ENCODE measurements around the gene PPP2R2B.
A peak's percentile ranks its signal among the peaks of the same experiment; 100 is the strongest.

The PPP2R2B gene

GRCh38 chr5:146544232-146544631, 334.3 kb downstream of the PPP2R2B start:
- Histone ChIP-seq H3K79me2 (ENCODE audit: control insufficient read depth, insufficient read depth, low read length, poor library complexity) (no peaks in the 10 kb centered on the region), H3K18ac (ENCODE audit: low read length) (no peak overlapping the region), H3K27me3 (ENCODE audit: insufficient read depth, low read length) (no peaks in the 10 kb centered on the region), H2BK120ac (ENCODE audit: insufficient read depth, low read length, poor library complexity) (no peak overlapping the region), H3K79me1 (ENCODE audit: low read length) (no peaks in the 10 kb centered on the region), H2BK5ac (ENCODE audit: low read depth, low read length, poor library complexity) (no peak overlapping the region), H4K12ac (ENCODE audit: low read depth, low read length) (no peak overlapping the region), H3K27ac (ENCODE audit: low read depth, low read length) (no peak overlapping the region), H3K36me3 (ENCODE audit: control insufficient read depth in 1 of 2, insufficient read depth in 2 of 2, low read length in 2 of 2) (no peaks in the 10 kb centered on the region), H2AK5ac (ENCODE audit: low read length) (no peak overlapping the region), H3K14ac (ENCODE audit: low read length) (no peak overlapping the region), H3K4me2 (ENCODE audit: low read length) (no peak overlapping the region), H2BK12ac (ENCODE audit: low read length) (no peak overlapping the region), H3K4me3 (ENCODE audit: low read depth, low read length) (no peak overlapping the region), H3K9ac (ENCODE audit: low read length) (no peak overlapping the region), H3K4ac (ENCODE audit: low read depth, low read length) (no peak overlapping the region), H3K4me1 (ENCODE audit: control insufficient read depth in 1 of 2, insufficient read depth in 2 of 2, low read length in 2 of 2) (no peaks in the 10 kb centered on the region), H3K9me3 (ENCODE audit: insufficient read depth, low read depth, low read length) (peaks cover 2% of the 10 kb centered on the region), H4K8ac (ENCODE audit: low read depth, low read length) (no peak overlapping the region), H3K23ac (ENCODE audit: low read length) (no peak overlapping the region), H4K91ac (ENCODE audit: low read depth, low read length) (no peak overlapping the region), H2AFZ (ENCODE audit: insufficient read depth, low read length, poor library complexity) (no peak overlapping the region)
- DNase-seq = no peak

- no peaks in the 10 kb centered on the region for H3K36me3 ChIP-seq (ENCODE audit: control insufficient read depth in 1 of 2, insufficient read depth in 2 of 2, low read length in 2 of 2)
- no peak overlapping the region for H3K27ac ChIP-seq (ENCODE audit: low read depth, low read length)
- no peak overlapping the region for H2BK120ac ChIP-seq (ENCODE audit: insufficient read depth, low read length, poor library complexity)
- H3K27me3 ChIP-seq (ENCODE audit: insufficient read depth, low read length) = no peaks in the 10 kb centered on the region
- no peak overlapping the region for H3K4ac ChIP-seq (ENCODE audit: low read depth, low read length)
- H2BK5ac ChIP-seq (ENCODE audit: low read depth, low read length, poor library complexity) = no peak overlapping the region
- H3K4me3 ChIP-seq (ENCODE audit: low read depth, low read length) = no peak overlapping the region
- no peaks in the 10 kb centered on the region for H3K79me2 ChIP-seq (ENCODE audit: control insufficient read depth, insufficient read depth, low read length, poor library complexity)
- peaks cover 2% of the 10 kb centered on the region for H3K9me3 ChIP-seq (ENCODE audit: insufficient read depth, low read depth, low read length)
- no peak overlapping the region for H3K14ac ChIP-seq (ENCODE audit: low read length)
- H4K12ac ChIP-seq (ENCODE audit: low read depth, low read length) = no peak overlapping the region
- no peak overlapping the region for H4K91ac ChIP-seq (ENCODE audit: low read depth, low read length)
- no peak overlapping the region for H2AFZ ChIP-seq (ENCODE audit: insufficient read depth, low read length, poor library complexity)
- H2AK5ac ChIP-seq (ENCODE audit: low read length) = no peak overlapping the region
- peak; percentile 54 to 81 for DNase-seq
- no peak overlapping the region for H2BK12ac ChIP-seq (ENCODE audit: low read length)
- H3K9ac ChIP-seq (ENCODE audit: low read length) = no peak overlapping the region
- no peaks in the 10 kb centered on the region for H3K79me1 ChIP-seq (ENCODE audit: low read length)
- H3K23ac ChIP-seq (ENCODE audit: low read length) = no peak overlapping the region
- H4K8ac ChIP-seq (ENCODE audit: low read depth, low read length) = no peak overlapping the region
- no peak overlapping the region for H3K4me2 ChIP-seq (ENCODE audit: low read length)
- WGBS (ENCODE audit: extremely low coverage, insufficient coverage, insufficient read length) = no CpG with 5 or more reads among the region's 16 CpGs
- H3K18ac ChIP-seq (ENCODE audit: low read length) = no peak overlapping the region
- no peaks in the 10 kb centered on the region for H3K4me1 ChIP-seq (ENCODE audit: control insufficient read depth in 1 of 2, insufficient read depth in 2 of 2, low read length in 2 of 2)
Observed at GRCh38 chr5:146541958-146542849, 336.4 kb downstream of the PPP2R2B start.

- Histone ChIP-seq H2BK120ac (ENCODE audit: insufficient read depth, low read length, poor library complexity) (no peak overlapping the region), H3K4me3 (ENCODE audit: low read depth, low read length) (no peak overlapping the region), H3K4me1 (ENCODE audit: control insufficient read depth in 1 of 2, insufficient read depth in 2 of 2, low read length in 2 of 2) (no peaks in the 10 kb centered on the region), H3K9me3 (ENCODE audit: insufficient read depth, low read depth, low read length) (peaks cover 2% of the 10 kb centered on the region), H3K9ac (ENCODE audit: low read length) (no peak overlapping the region), H3K36me3 (ENCODE audit: control insufficient read depth in 1 of 2, insufficient read depth in 2 of 2, low read length in 2 of 2) (no peaks in the 10 kb centered on the region), H3K27me3 (ENCODE audit: insufficient read depth, low read length) (no peaks in the 10 kb centered on the region), H3K14ac (ENCODE audit: low read length) (no peak overlapping the region), H3K79me2 (ENCODE audit: control insufficient read depth, insufficient read depth, low read length, poor library complexity) (no peaks in the 10 kb centered on the region), H3K23ac (ENCODE audit: low read length) (no peak overlapping the region), H3K27ac (ENCODE audit: low read depth, low read length) (no peak overlapping the region), H4K91ac (ENCODE audit: low read depth, low read length) (no peak overlapping the region), H4K8ac (ENCODE audit: low read depth, low read length) (no peak overlapping the region), H3K18ac (ENCODE audit: low read length) (no peak overlapping the region), H2AK5ac (ENCODE audit: low read length) (no peak overlapping the region), H2BK5ac (ENCODE audit: low read depth, low read length, poor library complexity) (no peak overlapping the region), H3K79me1 (ENCODE audit: low read length) (no peaks in the 10 kb centered on the region), H3K4me2 (ENCODE audit: low read length) (no peak overlapping the region), H3K4ac (ENCODE audit: low read depth, low read length) (no peak overlapping the region), H2AFZ (ENCODE audit: insufficient read depth, low read length, poor library complexity) (no peak overlapping the region), H4K12ac (ENCODE audit: low read depth, low read length) (no peak overlapping the region), H2BK12ac (ENCODE audit: low read length) (no peak overlapping the region)
- WGBS (ENCODE audit: extremely low coverage, insufficient coverage, insufficient read length) = no CpG with 5 or more reads among the region's 2 CpGs
- DNase-seq = no peak
Observed at GRCh38 chr5:146540414-146540813, 338.1 kb downstream of the PPP2R2B start.

GRCh38 chr5:146539973-146540372, 338.6 kb downstream of the PPP2R2B start:
- H3K4me1 ChIP-seq (ENCODE audit: control insufficient read depth in 1 of 2, insufficient read depth in 2 of 2, low read length in 2 of 2) = no peaks in the 10 kb centered on the region
- no peak overlapping the region for H4K12ac ChIP-seq (ENCODE audit: low read depth, low read length)
- H2AK5ac ChIP-seq (ENCODE audit: low read length) = no peak overlapping the region
- H3K27ac ChIP-seq (ENCODE audit: low read depth, low read length) = no peak overlapping the region
- no peak overlapping the region for H2BK5ac ChIP-seq (ENCODE audit: low read depth, low read length, poor library complexity)
- H2BK120ac ChIP-seq (ENCODE audit: insufficient read depth, low read length, poor library complexity) = no peak overlapping the region
- peaks cover 2% of the 10 kb centered on the region for H3K9me3 ChIP-seq (ENCODE audit: insufficient read depth, low read depth, low read length)
- no peak for DNase-seq
- no peak overlapping the region for H3K18ac ChIP-seq (ENCODE audit: low read length)
- H4K91ac ChIP-seq (ENCODE audit: low read depth, low read length) = no peak overlapping the region
- no peak overlapping the region for H3K9ac ChIP-seq (ENCODE audit: low read length)
- no peak overlapping the region for H3K4me3 ChIP-seq (ENCODE audit: low read depth, low read length)
- no peak overlapping the region for H3K4ac ChIP-seq (ENCODE audit: low read depth, low read length)
- no peak overlapping the region for H2BK12ac ChIP-seq (ENCODE audit: low read length)
- H4K8ac ChIP-seq (ENCODE audit: low read depth, low read length) = no peak overlapping the region
- H3K79me1 ChIP-seq (ENCODE audit: low read length) = no peaks in the 10 kb centered on the region
- no peak overlapping the region for H3K4me2 ChIP-seq (ENCODE audit: low read length)
- no peak overlapping the region for H3K14ac ChIP-seq (ENCODE audit: low read length)
- H2AFZ ChIP-seq (ENCODE audit: insufficient read depth, low read length, poor library complexity) = no peak overlapping the region
- H3K79me2 ChIP-seq (ENCODE audit: control insufficient read depth, insufficient read depth, low read length, poor library complexity) = no peaks in the 10 kb centered on the region
- no peaks in the 10 kb centered on the region for H3K27me3 ChIP-seq (ENCODE audit: insufficient read depth, low read length)
- no peak overlapping the region for H3K23ac ChIP-seq (ENCODE audit: low read length)
- WGBS (ENCODE audit: extremely low coverage, insufficient coverage, insufficient read length) = no CpG with 5 or more reads among the region's 4 CpGs
- no peaks in the 10 kb centered on the region for H3K36me3 ChIP-seq (ENCODE audit: control insufficient read depth in 1 of 2, insufficient read depth in 2 of 2, low read length in 2 of 2)

All from trophoblast cell (in vitro differentiated cells and primary cell).